Measurements from ENCODE around the gene DDIT3. TPM values are rescaled to one million over a fixed set of nuclear protein-coding genes. Genes with fewer than 3 reads are reported as not detected.
A peak's percentile ranks its signal among the peaks of the same experiment; 100 is the strongest.
"Not testable (repeated sequence)": the region's sequence is repeated elsewhere in the genome, so short reads cannot be mapped to it uniquely, and the experiment has no call there.

DDIT3 gene
- total RNA-seq, 6 experiments from 2014 or later = 9.4 to 10.8 (median 10.2) TPM

DNA sequence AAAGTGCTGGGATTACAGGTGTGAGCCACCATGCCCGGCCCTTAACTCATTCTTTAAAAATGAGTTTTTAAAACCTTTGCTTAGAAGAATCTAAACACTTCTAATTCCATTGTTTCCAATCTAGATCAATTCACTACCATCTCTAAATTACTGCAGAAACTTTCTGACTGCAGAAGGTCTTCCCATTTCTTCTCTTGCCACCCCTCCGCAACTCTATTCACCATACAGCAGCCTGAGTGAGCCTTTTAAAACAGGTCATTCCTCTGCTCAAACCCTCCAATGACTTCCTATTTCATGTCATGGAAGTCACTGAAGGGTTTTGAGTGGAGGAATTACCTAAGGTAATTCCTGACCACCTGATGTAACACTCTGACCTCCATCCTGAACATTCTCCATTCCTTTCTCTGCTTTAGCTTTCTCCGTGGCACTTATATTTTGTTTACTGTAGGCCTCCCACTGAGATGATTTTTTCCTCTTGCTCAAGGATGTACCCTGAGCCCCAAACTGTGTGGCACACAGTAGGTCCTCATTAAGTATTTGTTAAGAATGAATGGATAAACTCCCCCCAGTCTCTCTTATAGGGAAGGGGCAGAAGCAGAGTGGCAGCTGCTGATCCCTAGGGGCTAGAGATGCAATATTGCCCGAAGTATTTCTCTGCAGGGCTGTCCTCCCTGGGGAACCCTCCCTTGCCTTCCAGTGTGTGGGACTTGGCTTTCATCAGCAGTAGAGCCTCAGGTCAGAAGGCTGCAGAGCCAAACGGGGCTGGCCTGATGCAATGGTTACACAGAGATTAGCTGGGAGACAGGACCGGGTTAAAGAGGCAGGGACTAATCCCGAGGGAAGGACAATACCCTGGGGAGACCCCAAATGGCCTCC, 1.2 kb downstream of the DDIT3 start:
- no peak for TF ChIP-seq CTCF (IDR thresholded peaks at IDR 0.05)
- peaks cover 53% of the 10 kb centered on the region for H3K36me3 Mint-ChIP-seq (ENCODE audit: low read depth)
- DNase-seq = no peak

GRCh38 chr12:57518176-57518919, 2.0 kb downstream of the DDIT3 start:
- H3K9me3 Mint-ChIP-seq = no peaks in the 10 kb centered on the region
- peaks cover 12% of the 10 kb centered on the region for H3K27me3 Mint-ChIP-seq (ENCODE audit: insufficient read depth)
- H3K4me1 Mint-ChIP-seq (ENCODE audit: low read depth) = peaks cover 51% of the 10 kb centered on the region
- DNase-seq = no peak
- TF ChIP-seq CTCF (IDR thresholded peaks at IDR 0.05) = no peak
- peak overlapping the region; percentile 89 for H3K4me3 Mint-ChIP-seq
- peak overlapping the region; percentile 99 for H3K27ac Mint-ChIP-seq
- peaks cover 57% of the 10 kb centered on the region for H3K36me3 Mint-ChIP-seq (ENCODE audit: low read depth)

More for the DNA sequence above, 1.2 kb downstream of the DDIT3 start:
- Mint-ChIP-seq H3K4me3 (peak overlapping the region; percentile 89), H3K27ac (peak overlapping the region; percentile 99), H3K4me1 (ENCODE audit: low read depth) (peaks cover 59% of the 10 kb centered on the region), H3K27me3 (ENCODE audit: insufficient read depth) (peaks cover 12% of the 10 kb centered on the region), H3K9me3 (no peaks in the 10 kb centered on the region)

GRCh38 chr12:57517718-57518117, 2.6 kb downstream of the DDIT3 start:
- peak overlapping the region; percentile 99 for H3K27ac Mint-ChIP-seq
- peak overlapping the region; percentile 89 for H3K4me3 Mint-ChIP-seq
- H3K9me3 Mint-ChIP-seq, DNase-seq: not testable (repeated sequence)
- peaks cover 63% of the 10 kb centered on the region for H3K36me3 Mint-ChIP-seq (ENCODE audit: low read depth)
- H3K27me3 Mint-ChIP-seq (ENCODE audit: insufficient read depth) = peaks cover 16% of the 10 kb centered on the region
- H3K4me1 Mint-ChIP-seq (ENCODE audit: low read depth) = peaks cover 51% of the 10 kb centered on the region

GRCh38 chr12:57517187-57517586, 3.1 kb downstream of the DDIT3 start:
- H3K27me3 Mint-ChIP-seq (ENCODE audit: insufficient read depth) = peaks cover 16% of the 10 kb centered on the region
- DNase-seq = peak; percentile 64
- H3K9me3 Mint-ChIP-seq = no peaks in the 10 kb centered on the region
- H3K36me3 Mint-ChIP-seq (ENCODE audit: low read depth) = peaks cover 68% of the 10 kb centered on the region
- peak overlapping the region; percentile 89 for H3K4me3 Mint-ChIP-seq
- no peak for TF ChIP-seq CTCF (IDR thresholded peaks at IDR 0.05)
- H3K4me1 Mint-ChIP-seq (ENCODE audit: low read depth) = peaks cover 50% of the 10 kb centered on the region
- peak overlapping the region; percentile 99 for H3K27ac Mint-ChIP-seq

- Mint-ChIP-seq H3K36me3 (ENCODE audit: low read depth) (peaks cover 73% of the 10 kb centered on the region), H3K4me3 (peak overlapping the region; percentile 89; the same call in 1 of the 2 replicates), H3K27me3 (ENCODE audit: insufficient read depth) (peaks cover 16% of the 10 kb centered on the region), H3K9me3 (no peaks in the 10 kb centered on the region), H3K4me1 (ENCODE audit: low read depth) (peaks cover 45% of the 10 kb centered on the region), H3K27ac (peak overlapping the region; percentile 99)
- no peak for TF ChIP-seq CTCF (IDR thresholded peaks at IDR 0.05)
- no peak for DNase-seq
Measured at GRCh38 chr12:57516617-57517153, 3.6 kb downstream of the DDIT3 start.
